NB4 (cell line): ENCODE measurements around the gene NDN.

Source experiments
- MYC ChIP-seq: IDR thresholded peaks from 2 replicates; pipeline ENCODE4 v1.6.1; 2011; ENCODE audit warnings: low read depth, low read length
- POLR2A ChIP-seq: IDR thresholded peaks from 2 replicates; pipeline ENCODE4 v1.6.1; 2011; ENCODE audit warnings: mild to moderate bottlenecking; ENCODE audit not compliant: insufficient read length; ENCODE audit errors: extremely low read depth
- TF ChIP-seq, protein P1 (sequence below): IDR thresholded peaks from one replicate; pipeline ENCODE4 v1.5.1; 2012; ENCODE audit warnings: low read depth, low read length
- TF ChIP-seq, protein P2 (sequence below): IDR thresholded peaks from 2 replicates; pipeline ENCODE4 v1.6.1; 2011; ENCODE audit warnings: low read depth, low read length

- TF ChIP-seq, protein P1, sequence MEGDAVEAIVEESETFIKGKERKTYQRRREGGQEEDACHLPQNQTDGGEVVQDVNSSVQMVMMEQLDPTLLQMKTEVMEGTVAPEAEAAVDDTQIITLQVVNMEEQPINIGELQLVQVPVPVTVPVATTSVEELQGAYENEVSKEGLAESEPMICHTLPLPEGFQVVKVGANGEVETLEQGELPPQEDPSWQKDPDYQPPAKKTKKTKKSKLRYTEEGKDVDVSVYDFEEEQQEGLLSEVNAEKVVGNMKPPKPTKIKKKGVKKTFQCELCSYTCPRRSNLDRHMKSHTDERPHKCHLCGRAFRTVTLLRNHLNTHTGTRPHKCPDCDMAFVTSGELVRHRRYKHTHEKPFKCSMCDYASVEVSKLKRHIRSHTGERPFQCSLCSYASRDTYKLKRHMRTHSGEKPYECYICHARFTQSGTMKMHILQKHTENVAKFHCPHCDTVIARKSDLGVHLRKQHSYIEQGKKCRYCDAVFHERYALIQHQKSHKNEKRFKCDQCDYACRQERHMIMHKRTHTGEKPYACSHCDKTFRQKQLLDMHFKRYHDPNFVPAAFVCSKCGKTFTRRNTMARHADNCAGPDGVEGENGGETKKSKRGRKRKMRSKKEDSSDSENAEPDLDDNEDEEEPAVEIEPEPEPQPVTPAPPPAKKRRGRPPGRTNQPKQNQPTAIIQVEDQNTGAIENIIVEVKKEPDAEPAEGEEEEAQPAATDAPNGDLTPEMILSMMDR, result no peak
- TF ChIP-seq POLR2A (no peak), MYC (no peak)
- TF ChIP-seq, protein P2, sequence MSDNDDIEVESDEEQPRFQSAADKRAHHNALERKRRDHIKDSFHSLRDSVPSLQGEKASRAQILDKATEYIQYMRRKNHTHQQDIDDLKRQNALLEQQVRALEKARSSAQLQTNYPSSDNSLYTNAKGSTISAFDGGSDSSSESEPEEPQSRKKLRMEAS, result no peak
Measured at GRCh38 chr15:23644829-23645228, 42.3 kb downstream of the NDN start.
